GM06990 (cell line): ENCODE measurements around the gene FEZ2.

ENCODE experiments used
- DNase-seq: peaks from one replicate; pipeline ENCODE4 v3.0.0-alpha.2; 2011; ENCODE audit not compliant: insufficient read length; ENCODE audit errors: extremely low read depth
- H3K27me3 ChIP-seq: replicated peaks from 2 replicates; pipeline ENCODE4 v1.6.0; 2011; ENCODE audit warnings: low read length; ENCODE audit not compliant: control insufficient read depth, insufficient read depth
- H3K36me3 ChIP-seq: 2 replicates; pipeline ENCODE4 v1.5.1; 2011; ENCODE audit warnings: low read length; ENCODE audit not compliant: control insufficient read depth, insufficient read depth
- H3K4me3 ChIP-seq: replicated peaks from 2 replicates; pipeline ENCODE4 v1.5.1; 2011; ENCODE audit warnings: low read depth, mild to moderate bottlenecking, control low read depth, low read length
- TF ChIP-seq, protein P1 (sequence below): IDR thresholded peaks from 2 replicates; pipeline ENCODE4 v1.5.1; 2011; ENCODE audit warnings: low read length, control low read depth, mild to moderate bottlenecking, inconsistent platforms; ENCODE audit not compliant: insufficient read depth, poor library complexity, severe bottlenecking

Gene FEZ2

DNA sequence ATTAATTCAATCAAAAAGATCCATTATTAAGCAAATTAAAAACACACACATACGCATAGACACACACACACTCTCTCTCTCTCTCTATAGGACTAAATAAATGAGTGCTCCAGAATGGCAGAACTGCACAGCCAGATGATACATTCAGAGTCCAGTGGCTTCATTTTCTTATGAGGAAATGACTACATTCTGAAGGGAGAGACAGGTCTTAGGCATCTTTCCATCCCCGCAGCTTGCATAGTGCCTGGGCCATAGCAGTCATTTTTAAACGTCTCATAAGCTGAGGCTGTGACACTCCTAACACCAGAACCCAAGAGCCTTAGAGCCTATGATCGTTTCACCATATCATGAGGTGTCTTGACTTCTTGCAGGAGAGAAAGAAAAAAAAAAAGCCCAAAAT is 31.1 kb downstream of the FEZ2 start:
- TF ChIP-seq, protein P1, sequence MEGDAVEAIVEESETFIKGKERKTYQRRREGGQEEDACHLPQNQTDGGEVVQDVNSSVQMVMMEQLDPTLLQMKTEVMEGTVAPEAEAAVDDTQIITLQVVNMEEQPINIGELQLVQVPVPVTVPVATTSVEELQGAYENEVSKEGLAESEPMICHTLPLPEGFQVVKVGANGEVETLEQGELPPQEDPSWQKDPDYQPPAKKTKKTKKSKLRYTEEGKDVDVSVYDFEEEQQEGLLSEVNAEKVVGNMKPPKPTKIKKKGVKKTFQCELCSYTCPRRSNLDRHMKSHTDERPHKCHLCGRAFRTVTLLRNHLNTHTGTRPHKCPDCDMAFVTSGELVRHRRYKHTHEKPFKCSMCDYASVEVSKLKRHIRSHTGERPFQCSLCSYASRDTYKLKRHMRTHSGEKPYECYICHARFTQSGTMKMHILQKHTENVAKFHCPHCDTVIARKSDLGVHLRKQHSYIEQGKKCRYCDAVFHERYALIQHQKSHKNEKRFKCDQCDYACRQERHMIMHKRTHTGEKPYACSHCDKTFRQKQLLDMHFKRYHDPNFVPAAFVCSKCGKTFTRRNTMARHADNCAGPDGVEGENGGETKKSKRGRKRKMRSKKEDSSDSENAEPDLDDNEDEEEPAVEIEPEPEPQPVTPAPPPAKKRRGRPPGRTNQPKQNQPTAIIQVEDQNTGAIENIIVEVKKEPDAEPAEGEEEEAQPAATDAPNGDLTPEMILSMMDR: no peak
- no peak overlapping the region for H3K4me3 ChIP-seq
- DNase-seq: no peak
- peaks cover 2% of the 10 kb centered on the region for H3K36me3 ChIP-seq
- H3K27me3 ChIP-seq: no peaks in the 10 kb centered on the region

DNA sequence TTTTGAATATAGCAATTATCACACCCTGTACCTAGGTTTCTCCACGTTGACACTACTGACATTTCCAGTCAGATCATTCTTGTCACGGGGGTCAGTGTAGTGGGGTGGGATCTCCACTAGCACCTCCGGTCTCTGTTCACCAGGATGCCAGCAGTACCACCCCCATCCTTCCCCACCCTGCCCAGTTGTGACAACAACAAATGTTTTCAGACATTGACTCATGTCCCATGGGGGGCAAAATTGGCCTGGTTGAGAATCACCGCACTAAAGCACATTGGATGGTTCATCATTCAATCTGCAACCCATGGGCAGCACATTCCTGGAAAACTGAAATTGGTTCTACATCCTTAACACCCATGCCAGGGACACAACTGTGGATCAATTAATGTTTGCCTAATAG is 32.3 kb downstream of the FEZ2 start:
- Histone ChIP-seq H3K27me3 (no peaks in the 10 kb centered on the region), H3K36me3 (peaks cover 2% of the 10 kb centered on the region), H3K4me3 (no peak overlapping the region)
- DNase-seq: no peak
- TF ChIP-seq, protein P1: no peak

DNA sequence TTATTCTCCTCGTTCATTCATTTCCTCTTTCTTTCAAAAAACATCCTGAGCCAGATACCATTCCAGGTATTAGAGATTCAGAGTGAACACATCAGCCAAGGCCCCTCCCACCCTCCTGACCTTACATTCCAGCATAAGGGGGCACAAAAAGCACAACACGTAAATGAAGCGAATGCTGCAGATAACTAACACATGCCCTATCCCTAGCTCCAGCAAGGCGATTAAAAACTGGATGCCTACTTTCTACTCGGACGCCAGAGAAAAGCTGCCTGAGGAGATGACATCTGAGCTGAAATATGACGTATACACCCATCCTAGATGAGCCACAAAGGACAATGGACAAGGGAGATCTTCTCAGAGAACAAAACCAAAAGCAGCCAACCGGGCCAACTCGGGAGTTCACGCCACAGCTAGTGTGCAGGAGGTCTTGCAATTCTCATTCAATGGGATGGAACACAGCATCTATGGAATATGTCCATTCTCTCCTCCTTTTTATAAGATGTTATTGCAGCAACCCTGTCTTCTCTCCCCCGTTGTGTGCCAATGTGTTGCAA is 33.5 kb downstream of the FEZ2 start:
- Histone ChIP-seq H3K4me3 (no peak overlapping the region), H3K27me3 (no peaks in the 10 kb centered on the region), H3K36me3 (peaks cover 2% of the 10 kb centered on the region)
- TF ChIP-seq, protein P1: no peak
- DNase-seq: no peak

DNA sequence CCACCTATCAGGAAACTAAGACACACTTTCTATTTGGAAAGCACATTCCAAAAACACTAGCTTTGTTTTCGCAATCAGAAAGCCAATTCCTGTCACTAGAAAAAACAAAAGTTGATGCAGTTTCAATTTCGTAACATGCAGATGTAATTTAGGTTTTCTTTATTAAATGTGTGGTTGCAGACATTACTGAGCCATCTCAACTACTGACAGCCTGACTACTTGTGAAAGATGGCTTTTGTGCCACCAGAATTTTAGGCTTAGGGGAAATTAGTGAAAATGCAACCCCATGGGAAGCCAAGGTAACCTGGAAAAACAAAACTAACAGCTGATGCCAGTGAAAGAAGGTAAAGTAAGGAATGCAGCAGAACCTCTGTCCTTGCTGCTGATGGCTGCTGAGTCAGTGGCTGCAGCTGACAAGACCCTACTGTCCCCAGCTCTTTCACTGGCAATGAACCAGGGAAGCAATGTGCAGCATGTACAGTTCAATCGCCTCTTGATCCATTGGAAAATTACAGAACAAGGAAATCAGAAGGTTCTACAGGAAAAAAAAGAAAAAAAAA is 34.9 kb downstream of the FEZ2 start:
- Histone ChIP-seq H3K36me3 (peaks cover 2% of the 10 kb centered on the region), H3K4me3 (no peak overlapping the region), H3K27me3 (no peaks in the 10 kb centered on the region)
- DNase-seq: no peak
- TF ChIP-seq, protein P1: no peak

DNA sequence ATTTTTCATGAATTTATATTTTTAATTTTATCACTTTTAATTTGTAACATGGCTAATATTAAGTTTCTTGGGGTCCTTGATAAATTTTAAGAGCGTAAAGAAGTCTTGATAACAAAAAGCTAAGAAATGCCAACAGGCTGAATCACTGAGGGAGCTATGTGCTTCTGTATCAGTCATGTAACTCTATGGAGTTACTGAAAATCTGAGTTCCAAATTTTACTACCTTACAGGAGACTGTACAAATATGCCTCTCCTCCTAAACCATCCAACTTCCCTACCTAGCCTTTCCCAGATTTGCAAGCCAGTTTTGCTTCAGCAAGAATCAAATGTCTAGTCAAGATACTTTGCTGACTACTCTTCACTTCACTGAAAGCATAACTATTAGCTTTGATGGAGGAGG is 35.7 kb downstream of the FEZ2 start:
- peaks cover 2% of the 10 kb centered on the region for H3K36me3 ChIP-seq
- DNase-seq: no peak
- TF ChIP-seq, protein P1: no peak
- no peak overlapping the region for H3K4me3 ChIP-seq
- no peaks in the 10 kb centered on the region for H3K27me3 ChIP-seq

DNA sequence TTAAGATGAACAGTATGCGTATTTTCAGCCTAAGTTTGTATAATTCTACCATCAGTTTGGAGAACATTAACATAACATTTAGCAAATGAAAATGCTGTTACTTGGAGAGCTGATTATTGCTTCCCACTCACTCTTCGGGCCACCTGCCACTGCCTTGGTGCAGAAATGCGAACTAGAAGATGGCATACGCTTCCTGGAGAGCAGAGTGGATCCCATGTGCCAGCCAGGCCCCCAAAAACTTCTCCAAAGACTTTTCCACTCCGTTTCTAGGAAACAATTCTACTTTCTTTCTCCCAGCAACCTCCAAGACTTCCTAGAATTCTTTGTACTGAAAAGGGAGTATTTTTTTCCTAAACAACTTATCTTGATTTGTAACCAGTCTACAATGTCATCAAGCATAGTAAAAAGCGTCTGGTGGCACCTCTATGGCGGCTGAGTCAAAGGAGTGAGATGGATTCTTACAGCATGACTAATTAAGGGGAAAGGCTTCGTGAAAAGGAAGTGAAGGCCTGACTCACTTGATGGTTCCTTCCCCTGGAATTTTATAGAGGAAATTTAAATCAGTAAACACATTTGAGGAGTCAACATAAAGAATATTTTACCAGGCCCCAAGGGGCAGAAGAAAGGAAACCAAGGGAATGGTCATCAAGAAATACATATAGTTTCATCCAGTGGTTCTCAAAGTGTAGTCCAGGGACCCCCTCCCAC is 36.6 kb downstream of the FEZ2 start:
- Histone ChIP-seq H3K4me3 (no peak overlapping the region), H3K36me3 (peaks cover 2% of the 10 kb centered on the region), H3K27me3 (no peaks in the 10 kb centered on the region)
- TF ChIP-seq, protein P1: no peak
- no peak for DNase-seq
